BJ (cell line): Measurements from ENCODE around the gene SRGAP2C. TPM values are rescaled to one million over a fixed set of nuclear protein-coding genes. Genes with fewer than 3 reads are reported as not detected.
"Not testable (repeated sequence)": the region's sequence is repeated elsewhere in the genome, so short reads cannot be mapped to it uniquely, and the experiment has no call there.

ENCODE experiments used
- CTCF ChIA-PET: fragments of 350-600 bp; formaldehyde crosslinking; extraction: SDS; loops from one replicate; lab custom pipeline; 2021; ENCODE audit warnings: antibody characterized with exemption, inconsistent platforms; lab: Yijun Ruan, JAX
- POLR2A ChIA-PET: fragments of 300-600 bp; sonication (Branson Sonifier 250); formaldehyde crosslinking; extraction: SDS; loops from one replicate; lab custom pipeline; 2021; ENCODE audit warnings: antibody characterized with exemption; lab: Charles Lee
- DNase-seq: peaks from one replicate; pipeline ENCODE4 v3.0.0-alpha.2; 2011; ENCODE audit warnings: low read depth
- H3K27me3 ChIP-seq: 2 replicates; pipeline ENCODE4 v1.6.0; 2011; ENCODE audit warnings: low read length; ENCODE audit not compliant: control insufficient read depth, insufficient read depth
- H3K36me3 ChIP-seq: 2 replicates; pipeline ENCODE4 v1.5.1; 2011; ENCODE audit warnings: low read length; ENCODE audit not compliant: control insufficient read depth, insufficient read depth
- H3K4me3 ChIP-seq: 2 replicates; pipeline ENCODE4 v1.5.1; 2011; ENCODE audit warnings: low read depth, mild to moderate bottlenecking, control low read depth, low read length
- polyA plus RNA-seq: library from polyadenylated mRNA; depleted of rRNA; stranded (reverse); fragments of >200 nt; gene quantifications from 2 replicates; pipeline ENCODE4 v1.2.3, GENCODE V29; 2011

SRGAP2C gene
- polyA plus RNA-seq, 1 experiment = 5.0 TPM

- H3K27me3 ChIP-seq, CTCF ChIA-PET, H3K4me3 ChIP-seq, H3K36me3 ChIP-seq, DNase-seq, POLR2A ChIA-PET: not testable (repeated sequence)
Measured at GRCh38 chr1:121365723-121366122, 180.9 kb downstream of the SRGAP2C start.

- CTCF ChIA-PET, H3K36me3 ChIP-seq, H3K4me3 ChIP-seq, POLR2A ChIA-PET, H3K27me3 ChIP-seq, DNase-seq: not testable (repeated sequence)
Measured at GRCh38 chr1:121366171-121366570, 181.4 kb downstream of the SRGAP2C start.

GRCh38 chr1:121368910-121369309 is 184.1 kb downstream of the SRGAP2C start:
- H3K4me3 ChIP-seq, CTCF ChIA-PET, H3K36me3 ChIP-seq, POLR2A ChIA-PET, H3K27me3 ChIP-seq, DNase-seq: not testable (repeated sequence)

- H3K36me3 ChIP-seq, H3K27me3 ChIP-seq, CTCF ChIA-PET, DNase-seq, H3K4me3 ChIP-seq, POLR2A ChIA-PET: not testable (repeated sequence)
Measured at GRCh38 chr1:121369959-121370358, 185.2 kb downstream of the SRGAP2C start.

GRCh38 chr1:121374851-121375367 is 190.1 kb downstream of the SRGAP2C start:
- H3K36me3 ChIP-seq, H3K27me3 ChIP-seq, CTCF ChIA-PET, POLR2A ChIA-PET, H3K4me3 ChIP-seq, DNase-seq: not testable (repeated sequence)

GRCh38 chr1:121376986-121377385 is 192.2 kb downstream of the SRGAP2C start:
- POLR2A ChIA-PET, CTCF ChIA-PET, H3K36me3 ChIP-seq, H3K4me3 ChIP-seq, H3K27me3 ChIP-seq, DNase-seq: not testable (repeated sequence)

- POLR2A ChIA-PET, H3K27me3 ChIP-seq, DNase-seq, H3K4me3 ChIP-seq, H3K36me3 ChIP-seq, CTCF ChIA-PET: not testable (repeated sequence)
Measured at GRCh38 chr1:121378757-121379156, 194.0 kb downstream of the SRGAP2C start.

- H3K27me3 ChIP-seq, DNase-seq, POLR2A ChIA-PET: not testable (repeated sequence)
Measured at GRCh38 chr1:121384754-121385153, 200.0 kb downstream of the SRGAP2C start.

GRCh38 chr1:121385162-121385561 is 200.4 kb downstream of the SRGAP2C start:
- POLR2A ChIA-PET, CTCF ChIA-PET, H3K4me3 ChIP-seq, H3K36me3 ChIP-seq, H3K27me3 ChIP-seq, DNase-seq: not testable (repeated sequence)

More at GRCh38 chr1:121384754-121385153, 200.0 kb downstream of the SRGAP2C start:
- H3K36me3 ChIP-seq, H3K4me3 ChIP-seq, CTCF ChIA-PET: not testable (repeated sequence)

GRCh38 chr1:121385563-121386288 is 201.0 kb downstream of the SRGAP2C start:
- DNase-seq, H3K4me3 ChIP-seq, H3K27me3 ChIP-seq, H3K36me3 ChIP-seq, POLR2A ChIA-PET, CTCF ChIA-PET: not testable (repeated sequence)

- CTCF ChIA-PET, H3K27me3 ChIP-seq, H3K4me3 ChIP-seq, POLR2A ChIA-PET, H3K36me3 ChIP-seq, DNase-seq: not testable (repeated sequence)
Measured at GRCh38 chr1:121386319-121386948, 201.7 kb downstream of the SRGAP2C start.

- H3K27me3 ChIP-seq, H3K36me3 ChIP-seq, CTCF ChIA-PET, DNase-seq, POLR2A ChIA-PET, H3K4me3 ChIP-seq: not testable (repeated sequence)
Measured at GRCh38 chr1:121389895-121390560, 205.3 kb downstream of the SRGAP2C start.
